Naive thymus-derived CD8-positive, alpha-beta T cell (primary cell): ENCODE measurements around the gene MAGEA9. TPM values are rescaled to one million over a fixed set of nuclear protein-coding genes. Genes with fewer than 3 reads are reported as not detected.
"Not testable (repeated sequence)": the region's sequence is repeated elsewhere in the genome, so short reads cannot be mapped to it uniquely, and the experiment has no call there.

ENCODE experiments used
- ATAC-seq, 2 donors: fragments of 150-1000 bp; cut with Tn5 transposase in 1 of 2; sonication (Bioruptor Pico), chemical (Tn5 transposase) in 1 of 2; 1 replicate in 1 of 2; 2 replicates in 1 of 2; pipeline ENCODE4 v1.10.0; 2021; ENCODE audit warnings: mild to moderate bottlenecking in 2 of 2, moderate library complexity in 2 of 2
- POLR2A ChIA-PET: fragments of 350-600 bp; sonication (Branson Sonifier 250); formaldehyde crosslinking; loops from one replicate; lab custom pipeline; 2021; ENCODE audit warnings: antibody characterized with exemption; lab: Charles Lee
- DNase-seq, 10 donors: peaks; one replicate each; pipeline versions ENCODE4 v3.0.0 to v3.0.0-alpha.2; 2020 to 2022
- H3K27ac Mint-ChIP-seq, 10 donors: one replicate each; pipeline ENCODE4 v1.8.0; 2020 to 2022; ENCODE audit warnings: mild to moderate bottlenecking in 10 of 10, mixed read lengths in 10 of 10, moderate library complexity in 4 of 10, inconsistent platforms in 1 of 10
- H3K27me3 Mint-ChIP-seq, 5 donors: one replicate each; pipeline ENCODE4 v1.8.0; 2021 to 2022; ENCODE audit warnings: mixed read lengths in 5 of 5
- H3K36me3 Mint-ChIP-seq, 3 donors: one replicate each; pipeline ENCODE4 v1.8.0; 2020 to 2022; ENCODE audit warnings: mixed read lengths in 3 of 3, mild to moderate bottlenecking in 2 of 3, inconsistent platforms in 1 of 3
- H3K4me1 Mint-ChIP-seq, 4 donors: one replicate each; pipeline ENCODE4 v1.8.0; 2021 to 2022; ENCODE audit warnings: mixed read lengths in 4 of 4
- H3K4me3 Mint-ChIP-seq, 10 donors: one replicate each; pipeline ENCODE4 v1.8.0; 2020 to 2022; ENCODE audit warnings: mild to moderate bottlenecking in 10 of 10, mixed read lengths in 10 of 10, moderate library complexity in 6 of 10, inconsistent platforms in 1 of 10
- H3K9me3 Mint-ChIP-seq, 9 donors: one replicate each; pipeline ENCODE4 v1.8.0; 2020 to 2022; ENCODE audit warnings: mixed read lengths in 9 of 9, mild to moderate bottlenecking in 3 of 9, inconsistent platforms in 1 of 9, moderate library complexity in 1 of 9
- polyA plus RNA-seq, 3 donors: library from polyadenylated mRNA; unstranded; fragments of 300-500 nt; fragmentation: Illumina TruSeq; gene quantifications; one replicate each; pipeline ENCODE4 v1.2.3, GENCODE V29; 2021
- total RNA-seq, 8 experiments: library from RNA in 2 of 8; stranded (reverse) in 2 of 8; gene quantifications; one replicate each; pipeline ENCODE4 v1.2.3 and lab custom pipeline; 2021 to 2026

The MAGEA9 gene
- total and polyA plus RNA-seq, 5 experiments from 2014 or later: not detected

- H3K36me3 Mint-ChIP-seq: no peaks in the 10 kb centered on the region
- DNase-seq (peak in 6 of 10 donors; percentile 3 to 48 (median 24)), ATAC-seq (peak; percentile 63 to 73)
- peaks cover 0 to 2% (median 0%) of the 10 kb centered on the region in 5 donors for H3K27me3 Mint-ChIP-seq
- peak overlapping the region; percentile 64 to 96 (median 82) for H3K4me3 Mint-ChIP-seq
- H3K4me1 Mint-ChIP-seq: peaks cover 10 to 25% (median 23%) of the 10 kb centered on the region in 4 donors
- POLR2A ChIA-PET: interaction anchor here (0.6 kb wide), 1 partner anchor 378 kb away, joined by 4 read pairs; no protein-coding TSS in a partner anchor
- H3K9me3 Mint-ChIP-seq: peaks cover 0 to 4% (median 0%) of the 10 kb centered on the region in 9 donors
- peak overlapping the region in 9 of 10 donors; percentile 77 to 98 (median 90) for H3K27ac Mint-ChIP-seq
These were observed 48.0 kb downstream of the MAGEA9 start for GRCh38 chrX:149829751-149830191.

GRCh38 chrX:149830192-149830873 lies 48.6 kb downstream of the MAGEA9 start:
- peak in 7 of 10 donors; percentile 5 to 39 (median 20) for DNase-seq
- POLR2A ChIA-PET: no interaction called here
- Mint-ChIP-seq H3K27ac (peak overlapping the region; percentile 72 to 98 (median 92)), H3K9me3 (no peaks in the 10 kb centered on the region), H3K27me3 (no peaks in the 10 kb centered on the region), H3K4me1 (peaks cover 10 to 25% (median 22%) of the 10 kb centered on the region in 4 donors), H3K4me3 (peak overlapping the region; percentile 64 to 96 (median 82)), H3K36me3 (no peaks in the 10 kb centered on the region)
- ATAC-seq: peak; percentile 76 to 78

- peak overlapping the region in 2 of 10 donors; percentile 34 to 43 for H3K27ac Mint-ChIP-seq
- no peaks in the 10 kb centered on the region for H3K36me3 Mint-ChIP-seq
- no peak overlapping the region for H3K4me3 Mint-ChIP-seq
- POLR2A ChIA-PET: no interaction called here
- DNase-seq (no peak), ATAC-seq (no peak)
- H3K9me3 Mint-ChIP-seq: no peaks in the 10 kb centered on the region
- H3K4me1 Mint-ChIP-seq: peaks cover 10 to 25% (median 22%) of the 10 kb centered on the region in 4 donors
- H3K27me3 Mint-ChIP-seq: no peaks in the 10 kb centered on the region
These were observed 49.7 kb downstream of the MAGEA9 start for GRCh38 chrX:149831473-149831872.

DNA sequence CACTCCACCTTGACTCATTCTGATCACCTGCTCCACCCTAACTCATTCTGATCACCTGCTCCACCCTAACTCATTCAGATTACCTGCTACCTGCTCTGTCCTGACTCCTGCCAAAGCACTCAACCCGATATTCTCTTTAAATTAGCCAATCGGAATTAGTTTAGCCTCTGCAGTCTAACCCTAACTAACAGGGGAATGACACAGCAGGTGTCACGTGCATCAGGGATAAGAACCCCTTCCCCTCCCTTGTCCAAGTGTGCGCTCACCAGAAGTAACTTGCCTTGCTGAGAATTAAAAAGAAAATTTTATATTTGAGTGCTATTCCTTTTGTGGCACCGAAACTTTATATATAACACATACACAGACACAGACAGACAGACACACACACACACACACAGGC lies 55.0 kb downstream of the MAGEA9 start:
- H3K36me3 Mint-ChIP-seq, DNase-seq, H3K4me3 Mint-ChIP-seq, H3K27ac Mint-ChIP-seq, POLR2A ChIA-PET, H3K27me3 Mint-ChIP-seq, ATAC-seq, H3K4me1 Mint-ChIP-seq, H3K9me3 Mint-ChIP-seq: not testable (repeated sequence)

GRCh38 chrX:149837167-149837566 lies 55.4 kb downstream of the MAGEA9 start:
- POLR2A ChIA-PET: no interaction called here
- no peak overlapping the region for H3K4me3 Mint-ChIP-seq
- peaks cover 0 to 1% (median 0%) of the 10 kb centered on the region in 4 donors for H3K4me1 Mint-ChIP-seq
- H3K27ac Mint-ChIP-seq: no peak overlapping the region
- DNase-seq: no peak
- ATAC-seq: no peak
- H3K9me3 Mint-ChIP-seq: no peaks in the 10 kb centered on the region
- H3K36me3 Mint-ChIP-seq: no peaks in the 10 kb centered on the region
- H3K27me3 Mint-ChIP-seq: no peaks in the 10 kb centered on the region

Other genes with a start within 250 kb of the MAGEA9 start
- gene EOLA1, start 240.9 kb upstream of the MAGEA9 start, total RNA-seq: 10 to 100 TPM; 22.1 to 23.3 TPM
- gene EOLA1, start 240.9 kb upstream of the MAGEA9 start, polyA plus RNA-seq: 10 to 100 TPM; 24.4 to 35.3 (median 25.0) TPM
- not detected for gene HSFX3, start 232.0 kb upstream of the MAGEA9 start, total RNA-seq
- not detected for gene HSFX3, start 232.0 kb upstream of the MAGEA9 start, polyA plus RNA-seq
- gene MAGEA9B, start 194.5 kb upstream of the MAGEA9 start, total RNA-seq: not detected
- gene MAGEA9B, start 194.5 kb upstream of the MAGEA9 start, polyA plus RNA-seq: not detected
- 1 to 10 TPM; 1.2 to 2.1 TPM for gene HSFX2, start 186.6 kb upstream of the MAGEA9 start, total RNA-seq
- under 1 TPM in 1 of 3 donors, not detected in 2; 0.18 TPM for gene HSFX2, start 186.6 kb upstream of the MAGEA9 start, polyA plus RNA-seq
- gene TMEM185A, start 150.1 kb upstream of the MAGEA9 start, total RNA-seq: 10 to 100 TPM; 22.2 to 23.1 TPM
- 10 to 100 TPM; 15.0 to 22.1 (median 16.1) TPM for gene TMEM185A, start 150.1 kb upstream of the MAGEA9 start, polyA plus RNA-seq
- not detected for gene MAGEA11, start 69.9 kb upstream of the MAGEA9 start, total RNA-seq
- gene MAGEA11, start 69.9 kb upstream of the MAGEA9 start, polyA plus RNA-seq: not detected
- gene HSFX1, start 7.9 kb upstream of the MAGEA9 start, total RNA-seq: 1 to 10 TPM in 1 of 2 experiments, under 1 TPM in 1; 0.62 to 1.4 TPM
- gene HSFX1, start 7.9 kb upstream of the MAGEA9 start, polyA plus RNA-seq: under 1 TPM in 2 of 3 donors, not detected in 1; 0.11 to 0.26 TPM
- gene MAGEA8, start 99.3 kb downstream of the MAGEA9 start, total RNA-seq: not detected
- not detected for gene MAGEA8, start 99.3 kb downstream of the MAGEA9 start, polyA plus RNA-seq
- gene HSFX4, start 147.6 kb downstream of the MAGEA9 start, total RNA-seq: not detected
- gene HSFX4, start 147.6 kb downstream of the MAGEA9 start, polyA plus RNA-seq: not detected
- 10 to 100 TPM; 39.9 to 47.1 TPM for gene EOLA2, start 156.6 kb downstream of the MAGEA9 start, total RNA-seq
- 10 to 100 TPM; 25.7 to 42.4 (median 26.5) TPM for gene EOLA2, start 156.6 kb downstream of the MAGEA9 start, polyA plus RNA-seq